GM19463 (cell line): ENCODE results near the gene TMEM183A.
A peak's percentile ranks its signal among the peaks of the same experiment; 100 is the strongest.
"Not testable (repeated sequence)": the region's sequence is repeated elsewhere in the genome, so short reads cannot be mapped to it uniquely, and the experiment has no call there.

ENCODE experiments used
- ATAC-seq: cut with Tn5 transposase; IDR thresholded peaks from one replicate; pipeline ENCODE4 v1.9.1; 2021; ENCODE audit warnings: mild to moderate bottlenecking, moderate library complexity; ENCODE audit not compliant: unreplicated experiment

Gene TMEM183A

GRCh38 chr1:203006948-203007871, at the start of gene TMEM183A:
Gene TMEM183A, plus strand, starts transcription at chr1:203007374. Its CDS starts 92 bp downstream, at chr1:203007466.
- ATAC-seq: peak; percentile 90

GRCh38 chr1:202957733-202958543, 49.2 kb upstream of the TMEM183A start, which contains the start of gene ADIPOR1:
Gene ADIPOR1, minus strand, starts transcription at chr1:202958312. Its CDS starts 7,242 bp downstream, at chr1:202951070.
- ATAC-seq: peak; percentile 99

- no peak for ATAC-seq
These were observed 48.5 kb upstream of the TMEM183A start for GRCh38 chr1:202958544-202959275.

- no peak for ATAC-seq
These were observed 47.9 kb upstream of the TMEM183A start for GRCh38 chr1:202959276-202959620.

GRCh38 chr1:202961220-202961880, 45.8 kb upstream of the TMEM183A start:
- no peak for ATAC-seq

GRCh38 chr1:202964791-202965410, 42.3 kb upstream of the TMEM183A start:
- ATAC-seq: no peak

GRCh38 chr1:202965422-202965821, 41.8 kb upstream of the TMEM183A start:
- no peak for ATAC-seq

- no peak for ATAC-seq
These were observed 40.9 kb upstream of the TMEM183A start for GRCh38 chr1:202966006-202966898.

- ATAC-seq: peak; percentile 10
These were observed 39.4 kb upstream of the TMEM183A start for GRCh38 chr1:202967684-202968281.

GRCh38 chr1:202968351-202968750, 38.8 kb upstream of the TMEM183A start:
- ATAC-seq: no peak

GRCh38 chr1:202968895-202969295, 38.3 kb upstream of the TMEM183A start:
- peak; percentile 62 for ATAC-seq

- no peak for ATAC-seq
These were observed 35.1 kb upstream of the TMEM183A start for GRCh38 chr1:202972046-202972445.

GRCh38 chr1:202974856-202975255, 32.3 kb upstream of the TMEM183A start:
- ATAC-seq: no peak

GRCh38 chr1:202976633-202977032, 30.5 kb upstream of the TMEM183A start:
- no peak for ATAC-seq

- no peak for ATAC-seq
These were observed 27.7 kb upstream of the TMEM183A start for GRCh38 chr1:202979459-202979858.

GRCh38 chr1:202981939-202982338, 25.2 kb upstream of the TMEM183A start:
- no peak for ATAC-seq

- no peak for ATAC-seq
These were observed 24.3 kb upstream of the TMEM183A start for GRCh38 chr1:202982715-202983430.

- not testable (repeated sequence) for ATAC-seq
These were observed 21.1 kb upstream of the TMEM183A start for GRCh38 chr1:202986120-202986519.
